Measurements from ENCODE around the gene IFNE.

DNA sequence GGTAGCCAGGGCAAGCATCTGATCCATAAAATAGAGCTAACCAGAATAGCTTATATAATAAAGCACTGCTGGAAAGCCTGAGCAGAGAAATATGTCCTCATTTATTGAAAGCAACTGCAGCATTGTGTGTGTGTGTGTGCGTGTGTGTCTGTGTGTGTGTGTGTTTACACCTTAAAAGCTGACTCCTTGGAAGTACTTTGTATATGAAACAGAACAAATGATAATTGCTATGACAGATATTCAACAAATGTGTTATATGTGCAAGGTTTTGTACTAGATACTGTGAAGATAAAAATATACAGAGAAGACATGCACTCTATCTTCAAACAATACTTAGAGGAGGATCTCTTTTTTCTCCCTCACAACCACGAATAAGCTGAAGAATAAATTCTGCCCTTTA is 22.0 kb upstream of the IFNE start:
- TF ChIP-seq ZNF70 (CRISPR knock-in tag; IDR thresholded peaks at IDR 0.05), result no peak
- TF ChIP-seq ESRRG (CRISPR knock-in tag; IDR thresholded peaks at IDR 0.05), result no peak
- no peak for TF ChIP-seq ARNTL (CRISPR knock-in tag; IDR thresholded peaks at IDR 0.05; ENCODE audit: borderline replicate concordance, low read depth)
- no peak for TF ChIP-seq ZFP30 (CRISPR knock-in tag; IDR thresholded peaks at IDR 0.05)
